IMR-90 (cell line): ENCODE results near the gene DBX1. TPM values are rescaled to one million over a fixed set of nuclear protein-coding genes. Genes with fewer than 3 reads are reported as not detected.

Experiments
- ATAC-seq: fragments of 200-7000 bp; cut with Tn5 transposase; 2 replicates; pipeline ENCODE4 v1.9.1; 2020; ENCODE audit warnings: low read depth, mild to moderate bottlenecking, moderate library complexity
- BruUV-seq: library from RNA; stranded (reverse); fragments of 400-500 nt; replicated peaks from 2 replicates; lab custom pipeline; 2021; lab: Mats Ljungman, UMichigan
- CTCF ChIA-PET: fragments of 300-600 bp; formaldehyde crosslinking; extraction: SDS; loops from one replicate; lab custom pipeline; 2021; ENCODE audit warnings: antibody characterized with exemption; lab: Yijun Ruan, JAX
- POLR2A ChIA-PET: fragments of 300-600 bp; sonication (Branson Sonifier 250); formaldehyde crosslinking; loops from one replicate; lab custom pipeline; 2022; ENCODE audit warnings: antibody characterized with exemption; ENCODE audit not compliant: unreplicated experiment; lab: Charles Lee
- DNase-seq: peaks from one replicate; pipeline ENCODE4 v3.0.0; 2013
- H2AFZ ChIP-seq: replicated peaks from 2 replicates; pipeline ENCODE3; 2013; ENCODE audit warnings: low read length, mild to moderate bottlenecking; ENCODE audit not compliant: poor library complexity
- H2AK5ac ChIP-seq: 2 replicates; pipeline ENCODE4 v1.6.1; 2013; ENCODE audit warnings: low read depth, low read length, inconsistent platforms
- H2AK9ac ChIP-seq: replicated peaks from 2 replicates; pipeline ENCODE3; 2013; ENCODE audit warnings: mild to moderate bottlenecking, low read depth, low read length, moderate library complexity; ENCODE audit not compliant: poor library complexity
- H2BK120ac ChIP-seq: 2 replicates; pipeline ENCODE4 v1.6.1; 2013; ENCODE audit warnings: low read depth, low read length, inconsistent platforms
- H2BK15ac ChIP-seq: 3 replicates; pipeline ENCODE4 v1.6.1; 2013; ENCODE audit warnings: low read depth, low read length, inconsistent platforms
- H2BK20ac ChIP-seq: 2 replicates; pipeline ENCODE4 v1.6.1; 2013; ENCODE audit warnings: low read depth, mild to moderate bottlenecking, inconsistent platforms, low read length, moderate library complexity
- H2BK5ac ChIP-seq: 2 replicates; pipeline ENCODE4 v1.6.1; 2013; ENCODE audit warnings: mild to moderate bottlenecking, low read depth, low read length, inconsistent platforms; ENCODE audit not compliant: poor library complexity, severe bottlenecking
- H3K14ac ChIP-seq: replicated peaks from 2 replicates; pipeline ENCODE4 v1.6.1; 2013; ENCODE audit warnings: low read depth, low read length, inconsistent platforms
- H3K18ac ChIP-seq: 2 replicates; pipeline ENCODE4 v1.6.1; 2013; ENCODE audit warnings: low read depth, low read length, control low read depth
- H3K23ac ChIP-seq: 2 replicates; pipeline ENCODE4 v1.6.1; 2013; ENCODE audit warnings: low read depth, low read length, inconsistent platforms
- H3K27ac ChIP-seq: 2 replicates; pipeline ENCODE4 v1.5.1; 2013; ENCODE audit warnings: mild to moderate bottlenecking, control low read depth, low read length; ENCODE audit not compliant: insufficient read depth
- H3K27me3 ChIP-seq: 2 replicates; pipeline ENCODE4 v1.6.1; 2013; ENCODE audit warnings: low read length; ENCODE audit not compliant: control insufficient read depth, insufficient read depth
- H3K36me3 ChIP-seq: 2 replicates; pipeline ENCODE4 v1.6.1; 2013; ENCODE audit warnings: low read length, mixed read lengths; ENCODE audit not compliant: control insufficient read depth, insufficient read depth
- H3K4ac ChIP-seq: 2 replicates; pipeline ENCODE4 v1.6.1; 2013; ENCODE audit warnings: low read depth, low read length, inconsistent platforms
- H3K4me1 ChIP-seq: 2 replicates; pipeline ENCODE4 v1.6.1; 2013; ENCODE audit warnings: low read length, mixed read lengths; ENCODE audit not compliant: control insufficient read depth, insufficient read depth
- H3K4me2 ChIP-seq: 2 replicates; pipeline ENCODE4 v1.6.1; 2013; ENCODE audit warnings: low read depth, mild to moderate bottlenecking, control low read depth, low read length, moderate library complexity
- H3K4me3 ChIP-seq: 2 replicates; pipeline ENCODE4 v1.5.1; 2013; ENCODE audit warnings: low read depth, mild to moderate bottlenecking, control low read depth, low read length, moderate library complexity; ENCODE audit not compliant: insufficient read depth
- H3K56ac ChIP-seq: 2 replicates; pipeline ENCODE4 v1.6.1; 2013; ENCODE audit warnings: low read length, inconsistent platforms; ENCODE audit not compliant: insufficient read depth; ENCODE audit errors: extremely low read depth
- H3K79me1 ChIP-seq, 2 experiments: 2 replicates each; pipeline ENCODE4 v1.6.1; 2013; ENCODE audit warnings: low read length in 2 of 2, inconsistent platforms in 1 of 2, low read depth in 1 of 2
- H3K9ac ChIP-seq: 2 replicates; pipeline ENCODE4 v1.6.1; 2013; ENCODE audit warnings: low read depth, low read length, control low read depth
- H3K9me1 ChIP-seq: 2 replicates; pipeline ENCODE4 v1.6.1; 2013; ENCODE audit warnings: low read length, inconsistent platforms; ENCODE audit not compliant: insufficient read depth
- H3K9me3 ChIP-seq: 2 replicates; pipeline ENCODE4 v1.6.1; 2013; ENCODE audit warnings: low read length; ENCODE audit not compliant: control insufficient read depth, insufficient read depth
- H4K20me1 ChIP-seq: 2 replicates; pipeline ENCODE4 v1.6.1; 2013; ENCODE audit warnings: low read length, inconsistent platforms; ENCODE audit not compliant: insufficient read depth
- H4K5ac ChIP-seq: 2 replicates; pipeline ENCODE4 v1.6.1; 2013; ENCODE audit warnings: mild to moderate bottlenecking, low read depth, low read length, control low read depth
- H4K8ac ChIP-seq, 2 experiments: 2 replicates each; pipeline ENCODE4 v1.6.1; 2013; ENCODE audit warnings: low read depth in 2 of 2, low read length in 2 of 2, control low read depth in 1 of 2, inconsistent platforms in 1 of 2
- H4K91ac ChIP-seq: 2 replicates; pipeline ENCODE4 v1.6.1; 2013; ENCODE audit warnings: low read depth, low read length, inconsistent platforms; ENCODE audit not compliant: insufficient read depth
- BHLHE40 ChIP-seq: fragments of 150-350 bp; IDR thresholded peaks from 2 replicates; pipeline ENCODE4 v1.6.1; 2016; ENCODE audit warnings: mild to moderate bottlenecking, low read depth, low read length
- CEBPB ChIP-seq: IDR thresholded peaks from 2 replicates; pipeline ENCODE4 v1.6.1; 2012; ENCODE audit warnings: low read depth, low read length, improper control_type of control experiment
- CHD1 ChIP-seq: IDR thresholded peaks from 2 replicates; pipeline ENCODE4 v1.6.1; 2012; ENCODE audit warnings: low read depth, low read length, improper control_type of control experiment
- ELK1 ChIP-seq: fragments of 150-350 bp; IDR thresholded peaks from 2 replicates; pipeline ENCODE4 v1.6.1; 2016; ENCODE audit warnings: low read depth, mild to moderate bottlenecking, low read length, moderate library complexity, borderline replicate concordance
- FOS ChIP-seq: fragments of 150-350 bp; IDR thresholded peaks from 2 replicates; pipeline ENCODE4 v1.6.1; 2016; ENCODE audit warnings: low read depth, low read length
- MAFK ChIP-seq: IDR thresholded peaks from 2 replicates; pipeline ENCODE4 v1.6.1; 2012; ENCODE audit warnings: low read depth, low read length, improper control_type of control experiment
- MAZ ChIP-seq: IDR thresholded peaks from 2 replicates; pipeline ENCODE4 v1.6.1; 2012; ENCODE audit warnings: low read depth, mild to moderate bottlenecking, low read length, improper control_type of control experiment, moderate library complexity, borderline replicate concordance
- MXI1 ChIP-seq: IDR thresholded peaks from 2 replicates; pipeline ENCODE4 v1.6.1; 2012; ENCODE audit warnings: low read depth, mild to moderate bottlenecking, low read length, moderate library complexity, borderline replicate concordance
- NFE2L2 ChIP-seq: fragments of 150-350 bp; IDR thresholded peaks from 2 replicates; pipeline ENCODE4 v1.6.1; 2016; ENCODE audit warnings: low read depth, mild to moderate bottlenecking, low read length
- POLR2A ChIP-seq: IDR thresholded peaks from 2 replicates; pipeline ENCODE4 v1.6.1; 2012; ENCODE audit warnings: mild to moderate bottlenecking, low read depth, low read length
- RAD21 ChIP-seq: IDR thresholded peaks from 2 replicates; pipeline ENCODE4 v1.6.1; 2012; ENCODE audit warnings: low read length, improper control_type of control experiment
- RCOR1 ChIP-seq: IDR thresholded peaks from 2 replicates; pipeline ENCODE4 v1.6.1; 2012; ENCODE audit warnings: mild to moderate bottlenecking, low read length, improper control_type of control experiment; ENCODE audit not compliant: insufficient replicate concordance
- RFX5 ChIP-seq: IDR thresholded peaks from 2 replicates; pipeline ENCODE4 v1.8.0; 2012; ENCODE audit warnings: low read depth, mild to moderate bottlenecking, low read length, moderate library complexity
- SMC3 ChIP-seq: fragments of 150-350 bp; IDR thresholded peaks from 2 replicates; pipeline ENCODE4 v1.6.1; 2016; ENCODE audit warnings: low read depth, mild to moderate bottlenecking, antibody characterized with exemption, low read length, moderate library complexity
- USF2 ChIP-seq: fragments of 150-350 bp; IDR thresholded peaks from 2 replicates; pipeline ENCODE4 v1.6.1; 2017; ENCODE audit warnings: mild to moderate bottlenecking, antibody characterized with exemption, low read length, low read depth
- WGBS, 2 experiments: methylation state at CpG; one replicate each; pipeline versions ENCODE4 v1.1.5 to v1.1.7; 2013; ENCODE audit warnings: missing lambda C conversion rate in 2 of 2; ENCODE audit not compliant: insufficient read length in 1 of 2; ENCODE audit errors: extremely low coverage in 2 of 2; 5-methylcytosine and 5-hydroxymethylcytosine counted together
- dilution Hi-C: fragments of 300-500 bp; cut with HindIII; formaldehyde crosslinking; loops from one replicate; pipeline ENCODE4 v1.14.3; 2018; ENCODE audit warnings: low sequenced_read_pairs; ENCODE audit not compliant: unreplicated experiment
- in situ Hi-C: fragments of 300-500 bp; cut with MboI; formaldehyde crosslinking; loops from 3 replicates; pipeline ENCODE4 v1.14.3; 2019; ENCODE audit warnings: low sequenced_read_pairs, inconsistent platforms, mixed read lengths
- intact Hi-C: fragments of 100-400 bp; cut with micrococcal nuclease; formaldehyde crosslinking; loops from 2 replicates; pipeline ENCODE4 v1.10.0; 2022
- polyA plus RNA-seq, 3 experiments: library from polyadenylated mRNA; depleted of rRNA; stranded (reverse); fragments of >200 nt; gene quantifications; 2 replicates each; pipeline ENCODE4 v1.2.3, GENCODE V29; 2012; ENCODE audit warnings: low replicate concordance in 1 of 3
- total RNA-seq: library from RNA; depleted of rRNA; stranded (reverse); fragments of >200 nt; gene quantifications from 2 replicates; pipeline ENCODE4 v1.2.3, GENCODE V29; 2012
- TF ChIP-seq, protein P1 (sequence below): conservative IDR thresholded peaks from 2 replicates; pipeline ENCODE4 v1.5.1; 2012; ENCODE audit warnings: mild to moderate bottlenecking, low read depth, low read length, improper control_type of control experiment

DBX1 gene
- total and polyA plus RNA-seq, 2 of the 4 experiments (the other 2 are of a cell fraction): not detected

GRCh38 chr11:20178976-20179375 is 18.7 kb upstream of the DBX1 start:
- H2BK120ac ChIP-seq: no peak overlapping the region
- H3K23ac ChIP-seq: no peak overlapping the region
- ChIA-PET POLR2A (no interaction called here), CTCF (no interaction called here)
- intact Hi-C loops (no loop called here), in situ Hi-C loops (no loop called here), dilution Hi-C loops (no loop called here)
- no peak overlapping the region for H2BK20ac ChIP-seq
- TF ChIP-seq, protein P1, sequence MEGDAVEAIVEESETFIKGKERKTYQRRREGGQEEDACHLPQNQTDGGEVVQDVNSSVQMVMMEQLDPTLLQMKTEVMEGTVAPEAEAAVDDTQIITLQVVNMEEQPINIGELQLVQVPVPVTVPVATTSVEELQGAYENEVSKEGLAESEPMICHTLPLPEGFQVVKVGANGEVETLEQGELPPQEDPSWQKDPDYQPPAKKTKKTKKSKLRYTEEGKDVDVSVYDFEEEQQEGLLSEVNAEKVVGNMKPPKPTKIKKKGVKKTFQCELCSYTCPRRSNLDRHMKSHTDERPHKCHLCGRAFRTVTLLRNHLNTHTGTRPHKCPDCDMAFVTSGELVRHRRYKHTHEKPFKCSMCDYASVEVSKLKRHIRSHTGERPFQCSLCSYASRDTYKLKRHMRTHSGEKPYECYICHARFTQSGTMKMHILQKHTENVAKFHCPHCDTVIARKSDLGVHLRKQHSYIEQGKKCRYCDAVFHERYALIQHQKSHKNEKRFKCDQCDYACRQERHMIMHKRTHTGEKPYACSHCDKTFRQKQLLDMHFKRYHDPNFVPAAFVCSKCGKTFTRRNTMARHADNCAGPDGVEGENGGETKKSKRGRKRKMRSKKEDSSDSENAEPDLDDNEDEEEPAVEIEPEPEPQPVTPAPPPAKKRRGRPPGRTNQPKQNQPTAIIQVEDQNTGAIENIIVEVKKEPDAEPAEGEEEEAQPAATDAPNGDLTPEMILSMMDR: no peak
- no peak for TF ChIP-seq SMC3
- TF ChIP-seq RAD21: no peak
- TF ChIP-seq RFX5: no peak
- no peak for TF ChIP-seq BHLHE40
- TF ChIP-seq MAZ: no peak
- no peak for TF ChIP-seq ELK1
- no peak for TF ChIP-seq USF2
- no peak for TF ChIP-seq NFE2L2
- TF ChIP-seq RCOR1: no peak
- TF ChIP-seq FOS: no peak
- no peak for TF ChIP-seq CHD1
- TF ChIP-seq MAFK: no peak
- TF ChIP-seq CEBPB: no peak
- TF ChIP-seq POLR2A: no peak
- TF ChIP-seq MXI1: no peak
- no peaks in the 10 kb centered on the region for H4K20me1 ChIP-seq
- H2AK5ac ChIP-seq: no peak overlapping the region
- no peak overlapping the region for H3K14ac ChIP-seq
- no peak overlapping the region for H4K5ac ChIP-seq
- no peaks in the 10 kb centered on the region for H3K36me3 ChIP-seq
- no peak overlapping the region for H4K91ac ChIP-seq
- H2BK5ac ChIP-seq: no peak overlapping the region
- no peaks in the 10 kb centered on the region for H3K9me1 ChIP-seq
- H3K27ac ChIP-seq: no peak overlapping the region
- no peak overlapping the region for H2AK9ac ChIP-seq
- no CpG with 5 or more reads among the region's 2 CpGs for WGBS, 2 experiments
- no TSS peak for BruUV-seq
- no peak overlapping the region for H3K4me3 ChIP-seq
- no peak overlapping the region for H3K4ac ChIP-seq
- H2AFZ ChIP-seq: no peak overlapping the region
- H3K4me2 ChIP-seq: no peak overlapping the region
- no peak overlapping the region for H3K9ac ChIP-seq
- no peak for ATAC-seq
- peaks cover 11% of the 10 kb centered on the region; the same call in 1 of the 2 replicates for H3K27me3 ChIP-seq
- H3K9me3 ChIP-seq: no peaks in the 10 kb centered on the region
- no peaks in the 10 kb centered on the region for H3K4me1 ChIP-seq
- no peak overlapping the region for H3K18ac ChIP-seq
- no peaks in the 10 kb centered on the region for H3K79me1 ChIP-seq
- no peak overlapping the region for H3K56ac ChIP-seq
- no peak for DNase-seq
- no peak overlapping the region for H4K8ac ChIP-seq
- no peak overlapping the region for H2BK15ac ChIP-seq
